Prostate gland (tissue), 2 donors: ENCODE data around the gene CABLES1. TPM values are rescaled to one million over a fixed set of nuclear protein-coding genes. Genes with fewer than 3 reads are reported as not detected.

Experiments
- DNase-seq: peaks from one replicate; pipeline ENCODE4 v3.0.0-alpha.2; 2019; ENCODE audit warnings: low spot score
- H3K27ac ChIP-seq, 2 donors: fragments of 200-600 bp; sonication (generic); 2 replicates each; pipeline ENCODE4 v1.5.1; 2017 to 2019
- H3K27me3 ChIP-seq: fragments of 200-600 bp; sonication (generic); replicated peaks from 2 replicates; pipeline ENCODE4 v1.5.1; 2019; ENCODE audit not compliant: insufficient read depth
- H3K36me3 ChIP-seq, 2 donors: fragments of 200-600 bp; sonication (generic); 1 replicate in 1 of 2; 2 replicates in 1 of 2; pipeline versions ENCODE4 v1.5.1 to v1.8.1; 2017 to 2019
- H3K4me1 ChIP-seq: fragments of 200-600 bp; sonication (generic); replicated peaks from 2 replicates; pipeline ENCODE4 v1.5.1; 2019
- H3K4me3 ChIP-seq, 2 donors: fragments of 200-600 bp; sonication (generic); 2 replicates each; pipeline ENCODE4 v1.5.1; 2017 to 2019
- H3K9me3 ChIP-seq: fragments of 200-600 bp; sonication (generic); 2 replicates; pipeline ENCODE4 v1.5.1; 2017
- POLR2A ChIP-seq: fragments of 450-650 bp; IDR thresholded peaks from one replicate; pipeline ENCODE4 v1.6.1; 2016; ENCODE audit warnings: antibody characterized with exemption, mild to moderate bottlenecking
- POLR2AphosphoS5 ChIP-seq: sonication (generic); formaldehyde crosslinking; IDR thresholded peaks from one replicate; pipeline ENCODE4 v1.6.1; 2017; ENCODE audit warnings: antibody characterized with exemption
- WGBS: methylation state at CpG from one replicate; pipeline ENCODE4 v1.1.5; 2018; 5-methylcytosine and 5-hydroxymethylcytosine counted together
- intact Hi-C: fragments of 100-400 bp; cut with DNase I; formaldehyde crosslinking; loops from one replicate; pipeline ENCODE4 v1.14.2; 2022
- total RNA-seq, 2 donors: library from RNA; depleted of rRNA; stranded (reverse); fragments of >200 nt; gene quantifications; one replicate each; pipeline ENCODE4 v1.1.0, GENCODE V29; 2016
- TF ChIP-seq, protein P1 (sequence below), 4 experiments: fragments of 200-600 bp in 2 of 4; fragments of 450-650 bp in 2 of 4; sonication (generic) in 2 of 4; IDR thresholded peaks; 1 replicate in 3 of 4; 2 replicates in 1 of 4; pipeline ENCODE4 v1.5.1; 2016 to 2019; ENCODE audit warnings: antibody characterized with exemption in 4 of 4, mild to moderate bottlenecking in 2 of 4, moderate library complexity in 2 of 4

The CABLES1 gene
- total RNA-seq, 2 donors from 2014 or later = 3.9 to 16.2 TPM

DNA sequence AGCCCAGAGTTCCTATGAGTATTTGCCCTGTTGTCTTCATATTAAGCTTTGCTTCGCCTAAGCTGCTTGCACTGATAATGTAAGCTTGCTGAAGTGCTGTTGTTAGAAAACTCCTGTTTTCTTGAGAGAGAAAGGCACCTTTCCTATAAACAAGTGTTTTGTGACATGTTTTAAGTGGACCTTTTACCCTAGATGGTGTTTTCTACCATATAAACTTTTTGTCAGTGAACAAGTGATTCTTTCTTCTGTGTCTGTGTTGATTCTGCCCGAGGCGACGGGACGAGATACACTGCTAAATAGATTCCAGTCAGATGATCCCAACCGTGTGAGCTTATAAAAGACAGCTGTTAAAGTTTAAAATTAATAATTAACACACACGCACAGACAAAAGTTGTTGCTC, 24.1 kb downstream of the CABLES1 start:
- H3K9me3 ChIP-seq = no peaks in the 10 kb centered on the region
- no peak for DNase-seq
- TF ChIP-seq POLR2A (no peak), POLR2AphosphoS5 (no peak)
- TF ChIP-seq, protein P1, sequence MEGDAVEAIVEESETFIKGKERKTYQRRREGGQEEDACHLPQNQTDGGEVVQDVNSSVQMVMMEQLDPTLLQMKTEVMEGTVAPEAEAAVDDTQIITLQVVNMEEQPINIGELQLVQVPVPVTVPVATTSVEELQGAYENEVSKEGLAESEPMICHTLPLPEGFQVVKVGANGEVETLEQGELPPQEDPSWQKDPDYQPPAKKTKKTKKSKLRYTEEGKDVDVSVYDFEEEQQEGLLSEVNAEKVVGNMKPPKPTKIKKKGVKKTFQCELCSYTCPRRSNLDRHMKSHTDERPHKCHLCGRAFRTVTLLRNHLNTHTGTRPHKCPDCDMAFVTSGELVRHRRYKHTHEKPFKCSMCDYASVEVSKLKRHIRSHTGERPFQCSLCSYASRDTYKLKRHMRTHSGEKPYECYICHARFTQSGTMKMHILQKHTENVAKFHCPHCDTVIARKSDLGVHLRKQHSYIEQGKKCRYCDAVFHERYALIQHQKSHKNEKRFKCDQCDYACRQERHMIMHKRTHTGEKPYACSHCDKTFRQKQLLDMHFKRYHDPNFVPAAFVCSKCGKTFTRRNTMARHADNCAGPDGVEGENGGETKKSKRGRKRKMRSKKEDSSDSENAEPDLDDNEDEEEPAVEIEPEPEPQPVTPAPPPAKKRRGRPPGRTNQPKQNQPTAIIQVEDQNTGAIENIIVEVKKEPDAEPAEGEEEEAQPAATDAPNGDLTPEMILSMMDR (IDR thresholded peaks at IDR 0.05) = no peak
- H3K4me3 ChIP-seq = no peak overlapping the region
- no peaks in the 10 kb centered on the region for H3K27me3 ChIP-seq
- no peak overlapping the region for H3K27ac ChIP-seq
- WGBS = 27% methylated on average over 7 of the region's 7 CpGs
- intact Hi-C loops = loop anchor here (5.0 kb wide), 1 partner anchor 68 kb away; no protein-coding TSS in a partner anchor
- H3K4me1 ChIP-seq = no peaks in the 10 kb centered on the region
- H3K36me3 ChIP-seq = no peaks in the 10 kb centered on the region

DNA sequence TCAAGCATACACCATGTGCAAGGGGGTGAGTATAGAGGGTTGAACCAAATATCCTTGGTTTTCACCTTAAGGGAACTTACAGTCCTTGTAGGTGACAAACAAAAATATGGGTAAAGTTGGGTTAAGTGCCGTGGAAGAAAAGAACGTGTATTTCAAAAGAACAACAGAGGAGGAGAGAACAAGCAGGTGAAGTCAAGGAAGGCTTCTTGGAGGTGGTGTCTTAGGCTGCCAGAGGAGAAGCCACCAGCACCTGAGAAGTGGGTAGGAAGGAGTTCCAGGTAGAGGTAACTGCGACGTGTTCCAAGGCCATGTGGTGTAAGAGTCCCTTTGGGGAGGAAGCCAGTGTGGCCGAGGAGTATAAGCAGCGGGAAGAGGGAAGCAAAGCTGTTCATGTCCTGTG, 27.2 kb downstream of the CABLES1 start:
- Histone ChIP-seq H3K27me3 (no peaks in the 10 kb centered on the region), H3K9me3 (no peaks in the 10 kb centered on the region), H3K4me3 (no peak overlapping the region), H3K36me3 (no peaks in the 10 kb centered on the region), H3K27ac (no peak overlapping the region), H3K4me1 (no peaks in the 10 kb centered on the region)
- intact Hi-C loops = no loop called here
- WGBS = 76% methylated on average over 6 of the region's 6 CpGs
- no peak for DNase-seq
- no peak for TF ChIP-seq POLR2AphosphoS5

DNA sequence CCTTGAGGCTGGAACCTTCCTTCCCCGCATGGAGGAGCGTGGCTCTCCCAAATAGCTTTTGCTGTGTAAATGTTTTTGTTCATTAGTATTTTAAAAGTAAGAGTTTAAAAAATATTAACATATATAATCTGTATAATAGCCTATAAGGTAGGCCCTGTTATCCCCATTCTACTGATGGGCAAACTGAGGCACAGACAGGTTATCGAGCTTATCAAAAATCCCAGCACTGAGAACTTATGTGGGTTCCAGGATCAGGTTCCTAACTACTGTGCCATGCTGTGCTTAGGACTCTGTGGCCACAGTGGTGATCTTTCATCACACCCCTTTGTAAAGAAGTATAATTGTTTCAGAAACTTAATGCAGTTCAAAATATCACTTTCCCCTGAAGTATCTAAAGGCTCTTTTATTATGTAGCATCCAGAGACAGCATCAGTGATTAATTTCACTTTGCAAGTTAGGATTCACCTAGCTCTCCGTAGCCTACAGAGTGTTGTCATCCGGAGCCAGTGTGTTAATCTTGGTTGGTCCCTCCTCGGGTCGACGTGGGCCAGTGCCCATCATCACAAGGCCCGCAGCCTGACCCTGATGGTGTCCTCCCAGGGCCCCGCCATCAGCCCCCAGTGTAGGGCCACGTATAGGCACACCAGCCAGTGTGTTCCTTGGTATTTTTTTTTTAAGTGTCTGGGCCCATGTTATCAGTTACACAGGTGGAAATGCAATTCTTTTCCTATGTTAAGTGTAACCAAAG, 28.7 kb downstream of the CABLES1 start:
- Histone ChIP-seq H3K36me3 (no peaks in the 10 kb centered on the region), H3K27ac (no peak overlapping the region), H3K4me3 (no peak overlapping the region), H3K27me3 (no peaks in the 10 kb centered on the region), H3K4me1 (no peaks in the 10 kb centered on the region), H3K9me3 (no peaks in the 10 kb centered on the region)
- intact Hi-C loops = no loop called here
- DNase-seq = no peak
- TF ChIP-seq, protein P1 (IDR thresholded peaks at IDR 0.05) = no peak
- TF ChIP-seq POLR2AphosphoS5 = no peak
- no peak for TF ChIP-seq POLR2A
- WGBS = 81% methylated on average over 11 of the region's 11 CpGs

DNA sequence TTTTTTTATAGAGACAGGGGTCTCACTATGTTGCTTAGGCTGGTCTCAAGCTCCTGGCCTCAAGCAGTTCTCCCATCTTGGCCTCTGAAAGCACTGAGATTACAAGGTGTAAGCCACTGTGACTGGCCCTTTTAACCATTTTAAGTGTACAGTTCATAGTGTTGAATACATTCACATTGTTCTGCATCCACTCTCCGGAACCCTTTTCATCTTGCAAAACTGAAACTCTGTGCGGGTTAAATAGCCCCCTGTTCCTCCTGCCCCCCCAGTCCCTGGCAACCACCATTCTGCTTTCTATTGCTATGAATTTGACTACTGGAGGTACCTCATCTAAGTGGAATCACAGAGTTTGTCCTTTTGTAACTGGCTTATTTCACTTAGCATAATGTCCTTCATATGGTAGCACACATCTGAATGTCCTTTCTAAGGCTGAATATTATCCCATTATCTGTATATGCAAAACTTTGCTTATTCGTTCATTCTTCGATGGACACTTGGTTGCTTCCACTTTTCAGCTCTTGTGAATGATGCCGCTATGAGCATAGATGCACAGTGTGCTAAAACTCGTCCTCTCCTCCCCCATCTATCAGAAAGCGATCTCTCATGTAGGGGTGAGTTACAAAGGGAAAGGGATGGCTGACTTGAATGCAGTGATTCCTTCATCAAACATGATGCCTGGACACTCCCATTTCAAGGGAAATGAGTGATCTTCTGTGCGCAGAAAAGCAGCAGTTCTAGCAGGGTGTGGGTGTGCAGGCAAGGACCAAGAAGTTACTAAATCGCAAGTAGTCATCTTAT, 30.2 kb downstream of the CABLES1 start:
- DNase-seq = no peak
- 94% methylated on average over 9 of the region's 9 CpGs for WGBS

DNA sequence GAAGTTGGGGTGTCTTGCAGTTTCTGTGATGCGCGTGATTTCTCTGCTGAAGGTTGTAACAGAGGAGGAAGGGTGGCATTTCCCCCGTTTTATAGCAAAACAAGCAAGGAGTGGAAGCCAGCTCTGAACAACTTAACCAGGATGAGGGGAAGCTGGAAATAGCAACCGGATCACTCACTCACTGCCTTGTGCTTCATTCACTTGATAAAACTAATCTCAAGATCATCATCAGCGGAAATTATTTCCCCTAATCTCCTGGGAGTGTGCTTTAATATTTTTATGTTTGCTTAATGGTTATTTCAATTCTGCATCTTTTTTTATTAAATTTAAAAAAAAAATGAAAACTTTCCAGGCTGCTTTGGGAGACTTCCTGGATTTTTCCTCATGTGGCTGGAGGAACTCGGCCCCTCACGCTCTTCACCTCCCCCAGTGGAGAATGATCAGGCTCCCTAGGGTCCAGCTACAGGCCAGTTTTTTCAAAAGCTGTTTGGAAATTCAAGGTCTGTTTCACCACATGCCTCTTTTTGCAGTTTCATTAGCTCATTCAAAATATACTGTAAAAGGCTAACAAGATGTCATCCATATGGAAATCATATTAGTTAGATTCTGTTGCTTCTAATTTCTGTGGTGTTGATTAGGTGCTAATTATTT, 31.7 kb downstream of the CABLES1 start:
- Histone ChIP-seq H3K4me1 (no peaks in the 10 kb centered on the region), H3K27ac (no peak overlapping the region), H3K9me3 (no peaks in the 10 kb centered on the region), H3K4me3 (no peak overlapping the region), H3K27me3 (no peaks in the 10 kb centered on the region), H3K36me3 (no peaks in the 10 kb centered on the region)
- 70% methylated on average over 7 of the region's 7 CpGs for WGBS
- DNase-seq = no peak
- TF ChIP-seq POLR2AphosphoS5 (no peak), POLR2A (no peak)
- TF ChIP-seq, protein P1 (IDR thresholded peaks at IDR 0.05) = no peak
- intact Hi-C loops = no loop called here

More for the DNA sequence above, 30.2 kb downstream of the CABLES1 start:
- intact Hi-C loops = no loop called here
- Histone ChIP-seq H3K9me3 (no peaks in the 10 kb centered on the region), H3K27me3 (no peaks in the 10 kb centered on the region), H3K36me3 (no peaks in the 10 kb centered on the region), H3K27ac (no peak overlapping the region), H3K4me3 (no peak overlapping the region), H3K4me1 (no peaks in the 10 kb centered on the region)
- no peak for TF ChIP-seq POLR2A
- TF ChIP-seq, protein P1 (IDR thresholded peaks at IDR 0.05) = no peak
- no peak for TF ChIP-seq POLR2AphosphoS5
